NCI-H2107 (cell line): ENCODE measurements around the gene RASA2.
"Not testable (repeated sequence)": the region's sequence is repeated elsewhere in the genome, so short reads cannot be mapped to it uniquely, and the experiment has no call there.

Experiments used
- DNase-seq: peaks from one replicate; lab custom pipeline; 2025; lab: John Stamatoyannopoulos, UW

Gene RASA2

GRCh38 chr3:141497589-141497988 is 10.8 kb downstream of the RASA2 start:
- DNase-seq = not testable (repeated sequence)

DNA sequence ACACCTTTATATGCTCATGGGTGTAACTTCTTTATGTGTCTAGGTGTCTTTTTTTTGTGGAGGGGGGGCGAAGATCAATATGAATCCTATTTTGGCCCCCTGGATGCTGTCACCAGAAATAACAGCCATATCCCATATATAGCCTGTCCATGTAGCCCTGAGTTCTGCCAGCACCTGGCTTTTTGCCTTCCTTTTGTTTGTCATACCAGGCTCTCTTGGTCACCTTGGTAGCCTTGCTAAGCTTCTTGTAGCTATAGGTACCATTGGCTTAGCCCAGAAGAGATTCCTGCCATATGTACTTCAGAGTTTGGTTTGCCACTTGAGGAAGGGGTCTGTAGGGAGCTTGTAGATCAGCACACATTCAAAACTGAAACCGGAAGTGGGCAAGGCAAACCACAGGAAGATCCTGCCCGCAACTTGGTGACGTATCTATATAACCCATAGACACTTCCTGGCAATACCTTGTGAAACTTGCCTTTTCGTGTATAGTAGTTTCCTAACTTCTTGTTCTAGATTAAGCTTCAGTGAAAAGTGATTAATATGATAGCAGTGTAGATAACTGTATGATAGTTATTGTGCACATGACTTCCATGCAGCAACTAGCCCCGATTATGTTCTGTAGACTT is 11.9 kb downstream of the RASA2 start:
- DNase-seq = no peak

DNA sequence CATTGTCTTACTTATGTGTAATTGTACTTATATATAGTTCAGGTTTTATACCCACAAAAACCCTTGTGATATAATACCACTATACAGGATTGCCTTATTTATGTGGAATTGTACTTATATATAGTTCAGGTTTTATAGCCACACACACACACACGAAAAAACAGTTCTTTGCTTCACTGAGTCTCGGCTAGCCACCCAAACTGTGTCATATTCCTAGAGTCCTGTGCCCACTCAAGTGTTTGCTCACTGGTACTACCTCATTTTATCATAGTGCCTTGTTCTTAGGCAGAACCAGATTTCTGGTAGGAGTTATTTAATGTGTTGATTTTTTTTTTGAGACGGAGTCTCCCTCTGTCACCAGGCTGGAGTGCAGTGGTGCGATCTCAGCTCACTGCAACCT is 12.5 kb downstream of the RASA2 start:
- DNase-seq = no peak

GRCh38 chr3:141499965-141500364 is 13.1 kb downstream of the RASA2 start:
- no peak for DNase-seq

- no peak for DNase-seq
Observed at GRCh38 chr3:141500397-141500796, 13.6 kb downstream of the RASA2 start.

GRCh38 chr3:141505166-141505565 is 18.3 kb downstream of the RASA2 start:
- no peak for DNase-seq

DNA sequence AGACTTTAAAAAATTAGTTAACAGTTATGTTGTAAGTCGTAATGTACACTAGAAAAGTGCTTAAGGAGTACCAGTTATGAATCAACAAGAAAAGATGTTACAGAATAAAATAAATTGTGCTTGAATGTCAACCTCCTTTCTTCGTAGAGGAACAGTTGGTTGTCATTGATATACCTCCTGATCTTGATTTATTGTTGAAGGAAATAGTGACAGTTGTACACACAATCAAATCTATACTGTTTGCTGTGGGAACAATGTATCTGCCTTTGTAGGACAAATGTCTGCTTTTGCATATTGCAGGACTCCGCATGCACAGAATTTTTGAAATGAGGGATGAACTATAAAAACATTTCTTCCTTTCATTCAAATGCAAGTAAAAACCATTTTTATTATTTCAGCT is 19.2 kb downstream of the RASA2 start:
- DNase-seq = no peak

- DNase-seq = no peak
Observed at GRCh38 chr3:141507392-141508066, 20.7 kb downstream of the RASA2 start.

DNA sequence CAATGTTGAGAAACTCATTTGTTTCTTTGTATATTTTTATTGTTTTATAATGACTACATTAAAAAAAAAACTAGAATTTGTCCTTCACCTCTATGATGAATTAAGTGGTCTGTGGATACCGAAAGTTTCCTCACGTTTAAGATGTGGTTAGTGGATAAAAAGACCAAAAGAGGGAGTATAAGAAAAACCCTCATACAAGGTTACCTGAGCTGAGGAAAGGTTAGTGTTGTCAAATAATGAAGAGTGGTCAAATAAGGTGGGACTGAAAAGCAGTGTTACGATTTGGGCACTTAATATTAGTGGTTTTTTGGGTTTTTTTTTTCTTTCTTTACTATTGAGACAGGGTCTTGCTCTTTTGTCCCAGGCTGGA is 21.2 kb downstream of the RASA2 start:
- DNase-seq = no peak

GRCh38 chr3:141511361-141511760 is 24.5 kb downstream of the RASA2 start:
- DNase-seq = no peak

GRCh38 chr3:141514382-141514781 is 27.6 kb downstream of the RASA2 start:
- DNase-seq = no peak

GRCh38 chr3:141519587-141519986 is 32.8 kb downstream of the RASA2 start:
- DNase-seq = no peak

GRCh38 chr3:141521781-141522180 is 35.0 kb downstream of the RASA2 start:
- no peak for DNase-seq

- no peak for DNase-seq
Observed at GRCh38 chr3:141523615-141524375, 37.0 kb downstream of the RASA2 start.

- no peak for DNase-seq
Observed at GRCh38 chr3:141524988-141525387, 38.2 kb downstream of the RASA2 start.

- DNase-seq = no peak
Observed at GRCh38 chr3:141525814-141526213, 39.0 kb downstream of the RASA2 start.

DNA sequence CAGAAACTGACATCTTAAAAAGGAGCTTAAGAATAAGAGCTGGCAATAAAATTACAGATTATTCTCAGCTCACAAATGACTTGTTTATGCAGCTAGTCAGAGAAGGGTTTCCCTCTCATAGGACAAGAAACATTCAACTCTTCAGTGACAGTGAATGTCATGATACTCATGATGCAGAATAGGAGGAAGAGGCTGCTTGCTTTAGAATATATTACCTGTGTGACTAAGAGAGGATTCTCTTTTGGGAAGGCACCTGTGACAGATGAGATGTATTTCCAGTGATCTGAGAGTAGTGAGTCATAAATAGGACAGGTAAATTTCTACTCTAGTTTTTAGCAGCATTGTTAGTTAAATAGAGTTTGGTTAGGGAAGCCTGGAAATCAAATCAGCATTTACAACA is 39.9 kb downstream of the RASA2 start:
- no peak for DNase-seq

DNA sequence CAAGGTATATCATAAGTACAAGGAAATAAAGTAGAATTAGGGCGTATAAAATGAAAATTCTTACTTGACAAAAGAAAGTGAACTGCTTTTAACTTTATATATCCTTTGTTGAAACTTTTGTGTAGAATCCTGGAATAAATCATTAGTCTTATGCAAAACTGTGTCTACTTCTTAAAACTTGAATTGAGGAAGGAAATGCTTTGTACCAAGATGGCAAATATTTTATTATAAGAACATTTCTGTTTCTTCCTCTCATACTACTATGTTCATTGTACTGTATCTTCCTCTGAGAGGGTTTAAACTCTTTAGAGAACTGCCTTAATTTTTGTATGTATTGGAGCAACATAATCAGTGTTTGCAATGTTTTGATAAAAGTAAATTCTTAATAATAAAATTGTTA is 42.0 kb downstream of the RASA2 start:
- no peak for DNase-seq

- DNase-seq = no peak
Observed at GRCh38 chr3:141529256-141529655, 42.4 kb downstream of the RASA2 start.

DNA sequence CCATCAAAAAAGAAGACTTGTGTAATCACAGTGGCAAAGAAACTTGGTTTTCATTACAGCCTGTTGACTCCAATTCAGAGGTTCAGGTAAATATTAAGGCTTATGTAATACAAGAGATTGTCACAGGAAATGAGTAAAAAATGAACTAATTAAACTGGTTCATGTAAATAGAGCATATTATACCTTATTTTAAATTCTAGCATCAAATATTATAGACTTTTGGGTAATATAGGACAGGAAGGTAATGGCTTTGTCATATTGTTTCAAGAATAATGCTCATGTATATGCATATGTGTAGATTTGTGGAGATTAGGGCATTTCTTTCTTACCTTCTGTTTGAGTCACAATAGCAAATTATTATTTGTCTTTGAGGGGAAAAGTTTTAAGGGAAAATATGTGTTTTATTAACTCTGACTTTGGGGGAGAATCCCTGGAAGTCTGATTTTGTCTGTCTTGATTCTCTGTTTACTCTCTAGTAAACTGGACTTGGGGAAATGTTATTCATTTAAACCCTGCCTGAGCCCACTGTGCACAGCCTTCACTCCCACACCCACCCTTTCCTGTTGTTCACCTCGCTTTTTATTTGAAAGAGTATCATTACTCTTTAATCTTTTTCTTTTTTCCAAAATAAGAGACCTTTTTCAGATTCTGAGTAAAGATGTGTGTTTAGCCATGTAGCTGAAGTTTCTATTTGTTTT is 43.0 kb downstream of the RASA2 start:
- DNase-seq = no peak

GRCh38 chr3:141530415-141530768 is 43.6 kb downstream of the RASA2 start:
- no peak for DNase-seq

- no peak for DNase-seq
Observed at GRCh38 chr3:141532609-141533008, 45.8 kb downstream of the RASA2 start.

- not testable (repeated sequence) for DNase-seq
Observed at GRCh38 chr3:141536017-141536416, 49.2 kb downstream of the RASA2 start.
